Fibroblast of the conjunctiva (primary cell): ENCODE results near the gene C3.
"Not testable (repeated sequence)": the region's sequence is repeated elsewhere in the genome, so short reads cannot be mapped to it uniquely, and the experiment has no call there.

Experiments
- DNase-seq: peaks from one replicate; pipeline ENCODE4 v3.0.0-alpha.2; 2010; ENCODE audit warnings: low read depth

Gene C3

DNA sequence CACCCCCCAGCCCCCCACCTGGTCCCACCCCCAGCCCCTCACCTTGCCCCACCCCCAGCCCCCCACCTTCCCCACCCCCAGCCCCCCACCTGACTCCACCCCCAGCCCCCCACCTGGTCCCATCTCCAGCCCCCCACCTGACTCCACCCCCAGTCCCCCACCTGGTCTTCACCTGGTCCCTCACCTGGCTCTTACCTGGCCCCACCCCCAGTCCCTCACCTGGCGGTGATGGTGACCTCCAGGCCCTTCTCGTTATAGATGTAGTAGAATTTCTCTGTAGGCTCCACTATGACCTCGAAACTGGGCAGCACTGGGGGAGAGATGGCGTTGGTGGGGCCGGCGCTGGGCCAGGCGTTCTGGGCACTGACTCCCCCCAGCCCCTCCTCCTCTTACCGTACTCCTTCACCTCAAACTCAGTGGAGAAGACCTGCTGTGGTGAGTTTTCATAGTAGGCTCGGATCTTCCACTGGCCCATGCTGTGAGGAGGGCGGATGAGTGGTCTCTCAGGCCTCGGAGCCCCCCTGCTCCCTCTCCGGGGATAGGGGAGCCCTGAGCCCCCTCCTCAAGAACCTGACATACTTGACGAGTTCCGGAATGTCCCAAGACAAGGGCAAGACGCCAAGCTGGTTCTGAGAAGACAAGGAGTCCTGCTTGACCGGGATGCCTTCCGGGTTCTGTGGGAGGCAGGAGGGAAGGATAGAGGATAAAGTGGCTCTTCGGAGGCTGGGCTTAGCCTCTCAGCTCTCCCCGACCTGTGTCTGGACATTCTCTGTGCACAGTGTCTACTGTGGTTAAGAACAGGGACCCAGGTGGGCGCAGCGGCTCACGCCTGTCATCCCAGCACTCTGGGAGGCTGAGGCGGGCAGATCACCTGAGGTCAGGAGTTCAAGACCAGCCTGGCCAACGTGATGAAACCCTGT lies 6.4 kb downstream of the C3 start:
- DNase-seq, result no peak

GRCh38 chr19:6712692-6713670 lies 7.5 kb downstream of the C3 start:
- no peak for DNase-seq

DNA sequence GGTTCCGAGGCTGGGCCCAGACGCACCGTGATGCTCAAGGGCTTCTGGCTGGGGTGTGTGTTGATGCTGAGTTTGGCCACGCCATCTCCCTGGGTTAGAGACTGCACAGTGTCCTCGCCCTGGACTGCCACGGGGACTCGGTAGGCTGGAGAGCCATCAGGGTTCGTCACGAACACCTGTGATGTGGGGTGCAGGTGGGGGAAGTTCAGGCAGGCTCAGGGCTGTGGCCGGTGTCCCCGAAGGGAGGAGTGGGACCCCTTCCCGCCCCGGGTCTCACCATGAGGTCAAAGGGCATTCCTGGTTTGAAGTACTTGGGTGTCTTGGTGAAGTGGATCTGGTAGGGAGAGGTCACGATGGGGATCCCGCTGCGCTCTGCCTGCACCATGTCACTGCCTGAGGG lies 8.2 kb downstream of the C3 start:
- no peak for DNase-seq

- no peak for DNase-seq
Observed at GRCh38 chr19:6711605-6712004, 8.8 kb downstream of the C3 start.

DNA sequence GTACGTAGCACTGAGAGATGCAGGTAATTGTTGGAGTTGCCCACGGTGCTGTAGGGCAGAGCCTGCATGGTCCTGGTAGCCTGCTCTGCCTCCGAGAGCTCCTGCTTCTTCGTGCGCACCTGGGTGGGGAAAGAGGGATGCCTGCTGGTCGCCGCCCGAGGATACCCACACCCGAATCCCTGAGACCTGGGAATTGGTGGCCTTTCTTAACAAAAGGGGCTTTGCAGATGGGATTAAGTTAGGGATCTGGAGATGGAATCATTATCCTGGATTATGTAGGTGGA lies 9.4 kb downstream of the C3 start:
- no peak for DNase-seq

- DNase-seq, result no peak
Observed at GRCh38 chr19:6710273-6711077, 10.0 kb downstream of the C3 start.

- no peak for DNase-seq
Observed at GRCh38 chr19:6709549-6709948, 10.9 kb downstream of the C3 start.

- not testable (repeated sequence) for DNase-seq
Observed at GRCh38 chr19:6708913-6709312, 11.5 kb downstream of the C3 start.

DNA sequence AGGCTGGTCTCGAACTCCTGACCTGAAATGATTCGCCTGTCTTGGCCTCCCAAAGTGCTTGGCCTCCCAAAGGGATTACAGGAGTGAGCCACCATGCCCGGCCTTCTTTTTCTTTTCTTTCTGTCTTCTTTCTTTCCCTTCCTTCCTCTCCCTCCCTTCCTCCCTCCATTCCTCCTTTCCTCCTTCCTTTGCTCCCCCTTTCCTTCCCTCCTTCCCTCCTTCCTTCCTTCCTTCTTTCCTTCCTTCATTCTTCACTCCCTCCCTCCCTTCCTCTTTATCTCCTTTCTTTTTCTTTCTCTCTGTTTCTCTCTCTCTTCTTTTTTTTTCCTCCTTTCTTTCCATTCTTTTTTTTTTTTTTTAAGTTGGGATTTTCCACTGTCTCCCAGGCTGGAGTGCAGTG lies 12.1 kb downstream of the C3 start:
- DNase-seq, result no peak

- no peak for DNase-seq
Observed at GRCh38 chr19:6707658-6708018, 12.8 kb downstream of the C3 start.

- DNase-seq, result no peak
Observed at GRCh38 chr19:6707011-6707657, 13.3 kb downstream of the C3 start.

DNA sequence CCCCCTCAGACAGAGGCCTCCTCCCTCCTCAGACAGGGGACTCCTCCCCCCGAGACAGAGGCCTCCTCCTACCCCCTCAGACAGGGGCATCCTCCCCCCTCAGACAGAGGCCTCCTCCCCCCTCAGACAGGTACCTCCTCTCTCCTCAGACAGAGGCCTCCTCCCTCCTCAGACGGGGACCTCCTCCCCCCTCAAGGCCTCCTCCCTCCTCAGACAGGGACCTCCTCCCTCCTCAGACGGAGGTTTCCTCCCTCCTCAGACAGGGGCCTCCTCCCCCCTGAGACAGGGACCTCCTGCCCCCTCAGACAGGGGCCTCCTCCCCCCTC lies 13.9 kb downstream of the C3 start:
- DNase-seq, result no peak

DNA sequence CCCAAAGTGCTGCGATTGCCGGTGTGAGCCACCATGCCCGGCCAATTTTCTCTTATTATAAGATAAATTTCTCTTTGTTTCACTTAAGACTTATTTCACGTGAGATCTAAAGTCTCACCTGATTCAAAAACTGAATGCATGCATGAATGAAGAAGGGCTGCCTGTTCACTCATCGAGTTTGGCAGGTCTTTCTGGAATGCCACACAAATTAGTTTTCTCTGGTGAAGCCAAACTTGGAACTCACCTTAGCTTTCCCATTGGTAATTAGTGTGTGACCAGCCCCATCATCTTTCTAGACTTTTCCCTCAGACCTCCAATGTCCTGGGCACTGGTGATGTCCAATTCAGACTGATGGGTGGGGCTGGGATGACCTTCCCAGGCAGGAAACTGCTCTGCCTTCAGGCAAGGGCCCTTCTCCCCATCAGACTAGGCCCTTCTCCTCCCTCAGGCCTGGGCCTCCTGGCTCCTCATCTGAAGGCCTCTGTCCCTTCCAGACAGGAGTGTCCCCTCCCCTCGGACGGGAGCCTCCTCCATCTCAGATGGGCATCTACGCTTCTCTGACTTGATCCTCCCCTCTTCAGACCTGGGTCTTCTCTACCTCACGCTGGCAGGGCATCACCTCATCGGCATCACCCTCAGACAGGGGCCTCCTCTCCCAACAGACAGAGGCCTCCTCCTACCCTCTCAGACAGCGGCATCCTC lies 14.4 kb downstream of the C3 start:
- no peak for DNase-seq

- no peak for DNase-seq
Observed at GRCh38 chr19:6700586-6701316, 19.7 kb downstream of the C3 start.

- no peak for DNase-seq
Observed at GRCh38 chr19:6699935-6700334, 20.5 kb downstream of the C3 start.

GRCh38 chr19:6697291-6697690 lies 23.2 kb downstream of the C3 start:
- no peak for DNase-seq

GRCh38 chr19:6696239-6696820 lies 24.1 kb downstream of the C3 start:
- no peak for DNase-seq

GRCh38 chr19:6694147-6694815 lies 26.2 kb downstream of the C3 start:
- DNase-seq, result no peak

DNA sequence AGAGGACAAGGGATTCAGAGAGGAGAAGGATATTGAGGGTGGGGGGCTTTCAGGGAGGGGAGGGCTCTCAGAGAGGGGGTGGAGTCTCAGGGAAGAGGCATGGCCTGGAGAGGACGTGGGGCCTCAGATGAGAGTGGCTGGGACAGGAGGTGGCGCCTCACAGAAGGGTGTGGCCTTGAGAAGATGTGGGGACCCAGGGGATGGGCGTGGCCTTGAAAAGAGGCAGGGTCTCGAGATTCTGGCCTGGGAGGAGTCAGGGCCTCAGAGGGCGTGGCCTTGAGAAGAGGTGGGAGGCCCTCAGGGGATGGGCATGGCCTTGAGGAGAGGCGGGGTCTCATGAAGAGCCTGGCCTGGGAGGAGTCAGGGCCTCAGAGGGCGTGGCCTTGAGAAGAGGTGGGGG lies 26.8 kb downstream of the C3 start:
- no peak for DNase-seq

DNA sequence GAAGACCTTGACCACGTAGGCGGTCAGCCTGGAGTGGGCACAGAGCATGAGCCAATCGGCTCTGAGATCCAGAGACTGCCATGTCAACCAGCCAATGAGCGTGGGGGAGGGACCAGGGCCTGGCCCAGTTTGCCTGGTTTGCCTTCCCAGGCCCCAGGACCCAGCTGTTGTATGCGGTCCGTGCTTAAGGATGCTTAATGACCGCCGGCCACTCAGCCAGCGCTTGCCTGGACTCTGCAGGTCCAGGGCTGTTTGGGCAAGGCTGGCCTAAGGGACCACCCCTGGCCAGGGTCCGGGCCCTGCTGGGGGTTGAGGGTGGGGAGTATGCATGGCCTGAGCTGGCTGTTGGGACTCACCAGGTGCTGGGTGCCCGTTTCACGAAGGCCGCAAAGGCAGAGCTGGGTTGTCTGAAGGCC lies 27.4 kb downstream of the C3 start:
- DNase-seq, result no peak
